LNCAP (cell line): ENCODE data around the gene ZNF429.

ENCODE experiments used
- CTCF ChIP-seq: fragments of 450-650 bp; IDR thresholded peaks from 2 replicates; pipeline ENCODE4 v1.5.1; 2017; ENCODE audit warnings: mild to moderate bottlenecking

ZNF429 gene

GRCh38 chr19:21505459-21506451 lies at the start of gene ZNF429:
ZNF429 (plus strand) TSS chr19:21505602; CDS start chr19:21505772, 170 bp downstream.
- no peak for TF ChIP-seq CTCF

- TF ChIP-seq CTCF: no peak
These were observed 44.7 kb upstream of the ZNF429 start for GRCh38 chr19:21460686-21461085.

GRCh38 chr19:21462540-21462939 lies 42.9 kb upstream of the ZNF429 start:
- TF ChIP-seq CTCF: no peak

- TF ChIP-seq CTCF: no peak
These were observed 41.8 kb upstream of the ZNF429 start for GRCh38 chr19:21463449-21464105.

- TF ChIP-seq CTCF: no peak
These were observed 38.8 kb upstream of the ZNF429 start for GRCh38 chr19:21466627-21467026.

- TF ChIP-seq CTCF: no peak
These were observed 36.6 kb upstream of the ZNF429 start for GRCh38 chr19:21468791-21469190.

GRCh38 chr19:21472507-21472906 lies 32.9 kb upstream of the ZNF429 start:
- no peak for TF ChIP-seq CTCF
